Trophoblast cell (in vitro differentiated cells and primary cell): ENCODE results near the gene PPDPF.

Experiments used
- DNase-seq, 2 donors: peaks; one replicate each; pipeline ENCODE4 v3.0.0-alpha.2; 2016
- H2AFZ ChIP-seq: 2 replicates; pipeline ENCODE4 v1.6.1; 2013; ENCODE audit warnings: low read length, moderate library complexity, mild to moderate bottlenecking; ENCODE audit not compliant: insufficient read depth, poor library complexity
- H2AK5ac ChIP-seq: 2 replicates; pipeline ENCODE4 v1.6.1; 2013; ENCODE audit warnings: mild to moderate bottlenecking, low read length
- H2BK120ac ChIP-seq: 2 replicates; pipeline ENCODE4 v1.6.1; 2013; ENCODE audit warnings: low read length, mild to moderate bottlenecking, moderate library complexity; ENCODE audit not compliant: insufficient read depth, poor library complexity
- H2BK12ac ChIP-seq: 2 replicates; pipeline ENCODE4 v1.6.1; 2013; ENCODE audit warnings: mild to moderate bottlenecking, low read length, moderate library complexity
- H2BK5ac ChIP-seq: 2 replicates; pipeline ENCODE4 v1.6.1; 2013; ENCODE audit warnings: low read length, low read depth, moderate library complexity, mild to moderate bottlenecking; ENCODE audit not compliant: poor library complexity
- H3K14ac ChIP-seq: 2 replicates; pipeline ENCODE4 v1.6.1; 2013; ENCODE audit warnings: mild to moderate bottlenecking, low read length
- H3K18ac ChIP-seq: 2 replicates; pipeline ENCODE4 v1.6.1; 2013; ENCODE audit warnings: mild to moderate bottlenecking, low read length
- H3K23ac ChIP-seq: 2 replicates; pipeline ENCODE4 v1.6.1; 2013; ENCODE audit warnings: low read length
- H3K27ac ChIP-seq: 2 replicates; pipeline ENCODE4 v1.5.1; 2013; ENCODE audit warnings: low read depth, mild to moderate bottlenecking, inconsistent platforms, low read length, moderate library complexity
- H3K27me3 ChIP-seq: 2 replicates; pipeline ENCODE4 v1.6.1; 2013; ENCODE audit warnings: inconsistent platforms, mild to moderate bottlenecking, low read length, moderate library complexity; ENCODE audit not compliant: insufficient read depth
- H3K36me3 ChIP-seq, 2 experiments: 1 replicate in 1 of 2; 2 replicates in 1 of 2; pipeline ENCODE4 v1.6.1; 2013; ENCODE audit warnings: low read length in 2 of 2, mild to moderate bottlenecking in 2 of 2, moderate library complexity in 1 of 2; ENCODE audit not compliant: insufficient read depth in 2 of 2, control insufficient read depth in 1 of 2
- H3K4ac ChIP-seq: 2 replicates; pipeline ENCODE4 v1.6.1; 2013; ENCODE audit warnings: low read depth, mild to moderate bottlenecking, low read length, moderate library complexity
- H3K4me1 ChIP-seq, 2 experiments: 1 replicate in 1 of 2; 2 replicates in 1 of 2; pipeline ENCODE4 v1.6.1; 2013; ENCODE audit warnings: low read length in 2 of 2, mild to moderate bottlenecking in 2 of 2, moderate library complexity in 1 of 2; ENCODE audit not compliant: insufficient read depth in 2 of 2, control insufficient read depth in 1 of 2
- H3K4me2 ChIP-seq: 2 replicates; pipeline ENCODE4 v1.6.1; 2013; ENCODE audit warnings: inconsistent platforms, mild to moderate bottlenecking, low read length, moderate library complexity
- H3K4me3 ChIP-seq: 2 replicates; pipeline ENCODE4 v1.5.1; 2013; ENCODE audit warnings: mild to moderate bottlenecking, low read depth, low read length, inconsistent platforms
- H3K79me1 ChIP-seq: one replicate; pipeline ENCODE4 v1.6.1; 2013; ENCODE audit warnings: low read length
- H3K79me2 ChIP-seq: 2 replicates; pipeline ENCODE4 v1.6.1; 2013; ENCODE audit warnings: low read length, mild to moderate bottlenecking; ENCODE audit not compliant: control insufficient read depth, insufficient read depth, poor library complexity
- H3K9ac ChIP-seq: 2 replicates; pipeline ENCODE4 v1.6.1; 2013; ENCODE audit warnings: mild to moderate bottlenecking, low read length
- H3K9me3 ChIP-seq: 2 replicates; pipeline ENCODE4 v1.6.1; 2013; ENCODE audit warnings: low read depth, mild to moderate bottlenecking, control low read depth, inconsistent platforms, low read length; ENCODE audit not compliant: insufficient read depth
- H4K12ac ChIP-seq: 2 replicates; pipeline ENCODE4 v1.6.1; 2013; ENCODE audit warnings: low read depth, mild to moderate bottlenecking, low read length, moderate library complexity
- H4K8ac ChIP-seq: 2 replicates; pipeline ENCODE4 v1.6.1; 2013; ENCODE audit warnings: low read depth, mild to moderate bottlenecking, low read length, moderate library complexity
- H4K91ac ChIP-seq: one replicate; pipeline ENCODE4 v1.6.1; 2013; ENCODE audit warnings: low read depth, mild to moderate bottlenecking, low read length, moderate library complexity
- WGBS: extraction: QIAGEN DNeasy Blood & Tissue Kit; methylation state at CpG from one replicate; pipeline ENCODE4 v1.1.7; 2013; ENCODE audit warnings: missing lambda C conversion rate; ENCODE audit not compliant: insufficient read length, insufficient coverage; ENCODE audit errors: extremely low coverage; 5-methylcytosine and 5-hydroxymethylcytosine counted together

Gene PPDPF

GRCh38 chr20:63564036-63564810 is 43.7 kb downstream of the PPDPF start:
- no peaks in the 10 kb centered on the region for H3K4me1 ChIP-seq
- no peak overlapping the region for H3K23ac ChIP-seq
- peaks cover 6% of the 10 kb centered on the region for H3K9me3 ChIP-seq
- H2AFZ ChIP-seq: no peak overlapping the region
- no peak overlapping the region for H4K91ac ChIP-seq
- H4K12ac ChIP-seq: no peak overlapping the region
- no peak overlapping the region for H3K4ac ChIP-seq
- H2AK5ac ChIP-seq: no peak overlapping the region
- no peak overlapping the region for H3K18ac ChIP-seq
- no peak overlapping the region for H4K8ac ChIP-seq
- H2BK120ac ChIP-seq: no peak overlapping the region
- peaks cover 34 to 58% of the 10 kb centered on the region in 2 experiments for H3K36me3 ChIP-seq
- no peaks in the 10 kb centered on the region for H3K79me1 ChIP-seq
- no peaks in the 10 kb centered on the region for H3K27me3 ChIP-seq
- no peak overlapping the region for H2BK5ac ChIP-seq
- H3K79me2 ChIP-seq: no peaks in the 10 kb centered on the region
- H3K4me3 ChIP-seq: no peak overlapping the region
- no CpG with 5 or more reads among the region's 62 CpGs for WGBS
- no peak overlapping the region for H3K27ac ChIP-seq
- H3K9ac ChIP-seq: no peak overlapping the region
- H2BK12ac ChIP-seq: no peak overlapping the region
- DNase-seq: no peak
- no peak overlapping the region for H3K4me2 ChIP-seq
- H3K14ac ChIP-seq: no peak overlapping the region

GRCh38 chr20:63565021-63565698 is 44.6 kb downstream of the PPDPF start:
- Histone ChIP-seq H3K4me1 (no peaks in the 10 kb centered on the region), H2AFZ (no peak overlapping the region), H4K12ac (no peak overlapping the region), H3K27ac (no peak overlapping the region), H3K4ac (no peak overlapping the region), H3K36me3 (peaks cover 28 to 52% of the 10 kb centered on the region in 2 experiments), H3K14ac (no peak overlapping the region), H2AK5ac (no peak overlapping the region), H4K91ac (no peak overlapping the region), H3K27me3 (no peaks in the 10 kb centered on the region), H3K23ac (no peak overlapping the region), H2BK12ac (no peak overlapping the region), H3K9me3 (peaks cover 6% of the 10 kb centered on the region), H3K79me1 (no peaks in the 10 kb centered on the region), H3K18ac (no peak overlapping the region), H3K9ac (no peak overlapping the region), H3K4me2 (no peak overlapping the region), H3K4me3 (no peak overlapping the region), H4K8ac (no peak overlapping the region), H3K79me2 (no peaks in the 10 kb centered on the region), H2BK5ac (no peak overlapping the region), H2BK120ac (no peak overlapping the region)
- DNase-seq: no peak
- WGBS: no CpG with 5 or more reads among the region's 61 CpGs

- Histone ChIP-seq H3K79me2 (no peaks in the 10 kb centered on the region), H3K27ac (no peak overlapping the region), H2BK12ac (no peak overlapping the region), H2AK5ac (no peak overlapping the region), H2BK5ac (no peak overlapping the region), H3K27me3 (no peaks in the 10 kb centered on the region), H3K36me3 (peaks cover 22 to 47% of the 10 kb centered on the region in 2 experiments), H4K12ac (no peak overlapping the region), H3K79me1 (no peaks in the 10 kb centered on the region), H3K4ac (no peak overlapping the region), H3K4me2 (no peak overlapping the region), H3K23ac (no peak overlapping the region), H3K18ac (no peak overlapping the region), H3K4me3 (no peak overlapping the region), H3K4me1 (no peaks in the 10 kb centered on the region), H3K14ac (no peak overlapping the region), H2AFZ (no peak overlapping the region), H3K9ac (no peak overlapping the region), H3K9me3 (peaks cover 6% of the 10 kb centered on the region), H4K8ac (no peak overlapping the region), H2BK120ac (no peak overlapping the region), H4K91ac (no peak overlapping the region)
- DNase-seq: peak in 1 of 2 donors; percentile 43
- WGBS: no CpG with 5 or more reads among the region's 43 CpGs
Measured at GRCh38 chr20:63565699-63566335, 45.3 kb downstream of the PPDPF start.

GRCh38 chr20:63566395-63567135 is 46.0 kb downstream of the PPDPF start:
- Histone ChIP-seq H2BK120ac (no peak overlapping the region), H3K27ac (no peak overlapping the region)

More at GRCh38 chr20:63566395-63567135, 46.0 kb downstream of the PPDPF start:
- Histone ChIP-seq H3K18ac (no peak overlapping the region), H3K4ac (no peak overlapping the region), H3K36me3 (peaks cover 17 to 42% of the 10 kb centered on the region in 2 experiments), H2AFZ (no peak overlapping the region), H3K79me2 (no peaks in the 10 kb centered on the region), H4K8ac (no peak overlapping the region), H3K4me1 (no peaks in the 10 kb centered on the region), H3K4me2 (no peak overlapping the region), H3K4me3 (no peak overlapping the region), H3K27me3 (no peaks in the 10 kb centered on the region), H3K23ac (no peak overlapping the region), H2BK12ac (no peak overlapping the region), H2BK5ac (no peak overlapping the region), H2AK5ac (no peak overlapping the region), H4K91ac (no peak overlapping the region), H3K9me3 (peaks cover 6% of the 10 kb centered on the region), H4K12ac (no peak overlapping the region), H3K14ac (no peak overlapping the region), H3K79me1 (no peaks in the 10 kb centered on the region), H3K9ac (no peak overlapping the region)
- no CpG with 5 or more reads among the region's 46 CpGs for WGBS
- DNase-seq: no peak
